Epithelial cell of proximal tubule (primary cell): Measurements from ENCODE around the gene FBXO21. TPM values are rescaled to one million over a fixed set of nuclear protein-coding genes. Genes with fewer than 3 reads are reported as not detected.

ENCODE experiments used
- DNase-seq: peaks from one replicate; pipeline ENCODE4 v3.0.0-alpha.2; 2011; ENCODE audit warnings: low read depth
- H3K4me3 ChIP-seq: 2 replicates; pipeline ENCODE4 v1.5.1; 2011; ENCODE audit warnings: low read depth, mild to moderate bottlenecking, low read length
- CTCF ChIP-seq: conservative IDR thresholded peaks from 2 replicates; pipeline ENCODE4 v1.5.1; 2012; ENCODE audit warnings: low read depth, mild to moderate bottlenecking, low read length
- total RNA-seq: library from RNA; depleted of rRNA; stranded (reverse); fragments of >200 nt; gene quantifications from 2 replicates; pipeline ENCODE4 v1.2.3, GENCODE V29; 2015

FBXO21 gene
- total RNA-seq, 1 donor from 2014 or later = 35.7 TPM

GRCh38 chr12:117165342-117165741, 24.9 kb downstream of the FBXO21 start:
- no peak for TF ChIP-seq CTCF
- H3K4me3 ChIP-seq = no peak overlapping the region
- DNase-seq = no peak

- no peak overlapping the region for H3K4me3 ChIP-seq
- no peak for TF ChIP-seq CTCF
- DNase-seq = no peak
Measured at GRCh38 chr12:117162633-117163032, 27.6 kb downstream of the FBXO21 start.

- no peak for TF ChIP-seq CTCF
- no peak for DNase-seq
- no peak overlapping the region for H3K4me3 ChIP-seq
Measured at GRCh38 chr12:117162167-117162539, 28.1 kb downstream of the FBXO21 start.

- H3K4me3 ChIP-seq = no peak overlapping the region
- DNase-seq = no peak
- no peak for TF ChIP-seq CTCF
Measured at GRCh38 chr12:117161460-117162166, 28.7 kb downstream of the FBXO21 start.

GRCh38 chr12:117159674-117160073, 30.6 kb downstream of the FBXO21 start:
- H3K4me3 ChIP-seq = no peak overlapping the region
- DNase-seq = no peak
- no peak for TF ChIP-seq CTCF

GRCh38 chr12:117158911-117159553, 31.2 kb downstream of the FBXO21 start:
- no peak for DNase-seq
- no peak for TF ChIP-seq CTCF
- H3K4me3 ChIP-seq = no peak overlapping the region

- H3K4me3 ChIP-seq = no peak overlapping the region
- TF ChIP-seq CTCF = no peak
- no peak for DNase-seq
Measured at GRCh38 chr12:117158096-117158495, 32.2 kb downstream of the FBXO21 start.
